ENCODE data around the gene PEX16. TPM values are rescaled to one million over a fixed set of nuclear protein-coding genes. Genes with fewer than 3 reads are reported as not detected.

The PEX16 gene
- total and polyA plus RNA-seq, 2 experiments from 2014 or later, result 28.0 to 32.8 TPM

- Histone ChIP-seq H4K20me1 (ENCODE audit: insufficient read depth, poor library complexity, severe bottlenecking) (no peaks in the 10 kb centered on the region), H3K27ac (no peak overlapping the region), H3K4me1 (ENCODE audit: insufficient read depth) (peaks cover 5% of the 10 kb centered on the region), H3K4me3 (no peak overlapping the region), H3K27me3 (peaks cover 8% of the 10 kb centered on the region), H2AFZ (no peak overlapping the region), H3K9me2 (replicated peaks; ENCODE audit: insufficient read depth) (no peaks in the 10 kb centered on the region), H3K79me2 (no peaks in the 10 kb centered on the region), H3K4me2 (no peak overlapping the region), H3K9me3 (ENCODE audit: low read depth) (no peaks in the 10 kb centered on the region), H3K36me3 (replicated peaks; ENCODE audit: insufficient read depth, low read depth) (no peaks in the 10 kb centered on the region)
- peak; percentile 2 for DNase-seq (ENCODE audit: low spot score)
- WGBS (ENCODE audit: low lambda C conversion rate, missing lambda C conversion rate), result 96% methylated on average over 12 of the region's 12 CpGs
- TF ChIP-seq EZH2 (IDR thresholded peaks at IDR 0.05; ENCODE audit: borderline replicate concordance), result no peak
- TF ChIP-seq EZH2phosphoT487 (IDR thresholded peaks at IDR 0.05; ENCODE audit: low read depth, severe bottlenecking, unreplicated experiment), result no peak
- TF ChIP-seq CTCF (IDR thresholded peaks at IDR 0.05; ENCODE audit: poor library complexity), result no peak
Measured at GRCh38 chr11:45926536-45927331, 9.1 kb upstream of the PEX16 start.

- peaks cover 8% of the 10 kb centered on the region for H3K27me3 ChIP-seq
- no peak overlapping the region for H2AFZ ChIP-seq
- H4K20me1 ChIP-seq (ENCODE audit: insufficient read depth, poor library complexity, severe bottlenecking), result no peaks in the 10 kb centered on the region
- no peaks in the 10 kb centered on the region for H3K9me2 ChIP-seq (replicated peaks; ENCODE audit: insufficient read depth)
- 69% methylated on average over 12 of the region's 12 CpGs for WGBS (ENCODE audit: low lambda C conversion rate, missing lambda C conversion rate)
- H3K4me3 ChIP-seq, result no peak overlapping the region
- H3K27ac ChIP-seq, result no peak overlapping the region
- TF ChIP-seq EZH2phosphoT487 (IDR thresholded peaks at IDR 0.05; ENCODE audit: low read depth, severe bottlenecking, unreplicated experiment) (no peak), CTCF (IDR thresholded peaks at IDR 0.05; ENCODE audit: poor library complexity) (no peak), EZH2 (IDR thresholded peaks at IDR 0.05; ENCODE audit: borderline replicate concordance) (no peak)
- H3K4me2 ChIP-seq, result no peak overlapping the region
- no peak for DNase-seq (ENCODE audit: low spot score)
- no peaks in the 10 kb centered on the region for H3K36me3 ChIP-seq (replicated peaks; ENCODE audit: insufficient read depth, low read depth)
- no peaks in the 10 kb centered on the region for H3K79me2 ChIP-seq
- peaks cover 12% of the 10 kb centered on the region for H3K4me1 ChIP-seq (ENCODE audit: insufficient read depth)
- no peaks in the 10 kb centered on the region for H3K9me3 ChIP-seq (ENCODE audit: low read depth)
Measured at GRCh38 chr11:45926001-45926401, 8.3 kb upstream of the PEX16 start.

- Histone ChIP-seq H3K4me2 (no peak overlapping the region), H3K27me3 (peaks cover 8% of the 10 kb centered on the region), H3K36me3 (replicated peaks; ENCODE audit: insufficient read depth, low read depth) (no peaks in the 10 kb centered on the region), H3K79me2 (no peaks in the 10 kb centered on the region), H3K27ac (no peak overlapping the region), H4K20me1 (ENCODE audit: insufficient read depth, poor library complexity, severe bottlenecking) (no peaks in the 10 kb centered on the region), H2AFZ (no peak overlapping the region), H3K4me1 (ENCODE audit: insufficient read depth) (peaks cover 12% of the 10 kb centered on the region), H3K9me3 (ENCODE audit: low read depth) (no peaks in the 10 kb centered on the region), H3K9me2 (replicated peaks; ENCODE audit: insufficient read depth) (no peaks in the 10 kb centered on the region), H3K4me3 (no peak overlapping the region)
- WGBS (ENCODE audit: low lambda C conversion rate, missing lambda C conversion rate), result 90% methylated on average over 3 of the region's 3 CpGs
- no peak for TF ChIP-seq CTCF (IDR thresholded peaks at IDR 0.05; ENCODE audit: poor library complexity)
- DNase-seq (ENCODE audit: low spot score), result no peak
Measured at GRCh38 chr11:45925550-45925949, 7.9 kb upstream of the PEX16 start.
